Mononuclear cell (primary cell): ENCODE results near the gene MTIF3. TPM values are rescaled to one million over a fixed set of nuclear protein-coding genes. Genes with fewer than 3 reads are reported as not detected.
A peak's percentile ranks its signal among the peaks of the same experiment; 100 is the strongest.

Experiments
- H3K27me3 ChIP-seq: 2 replicates; pipeline ENCODE4 v1.6.0; 2011; ENCODE audit warnings: low read length, control low read depth; ENCODE audit not compliant: insufficient read depth
- H3K4me1 ChIP-seq: 2 replicates; pipeline ENCODE4 v1.5.1; 2011; ENCODE audit warnings: mild to moderate bottlenecking, low read length, control low read depth; ENCODE audit not compliant: insufficient read depth
- H3K4me3 ChIP-seq: 2 replicates; pipeline ENCODE4 v1.5.1; 2011; ENCODE audit warnings: mild to moderate bottlenecking, low read length, moderate library complexity
- H3K9me3 ChIP-seq: 2 replicates; pipeline ENCODE4 v1.5.1; 2011; ENCODE audit warnings: low read depth, mild to moderate bottlenecking, control low read depth, low read length
- total RNA-seq: library from RNA; depleted of rRNA; stranded (reverse); fragments of >200 nt; gene quantifications from one replicate; pipeline ENCODE4 v1.2.3, GENCODE V29; 2012

The MTIF3 gene
- total RNA-seq, 1 donor = 29.7 TPM

DNA sequence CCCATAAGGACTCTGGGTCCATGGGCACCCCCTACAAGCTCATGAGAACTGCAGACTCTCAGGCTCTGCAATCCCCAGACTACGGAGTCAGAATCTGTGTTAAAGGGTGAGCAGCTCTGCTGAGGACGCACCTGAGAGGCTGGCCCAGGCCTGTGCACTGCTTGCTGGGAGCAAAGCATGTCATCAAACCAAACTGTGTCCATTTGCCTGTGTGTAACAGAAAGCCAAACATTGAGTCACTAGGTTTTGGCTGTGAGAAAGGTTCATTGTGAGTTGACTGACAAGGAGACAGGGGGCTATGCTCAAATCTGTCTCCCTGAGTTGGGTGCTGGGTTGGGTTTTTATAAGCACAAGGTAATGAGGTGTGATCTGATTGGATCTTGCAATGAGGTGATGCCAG, 22.1 kb upstream of the MTIF3 start:
- Histone ChIP-seq H3K27me3 (no peaks in the 10 kb centered on the region), H3K4me1 (peaks cover 7% of the 10 kb centered on the region), H3K9me3 (no peaks in the 10 kb centered on the region), H3K4me3 (no peak overlapping the region)

DNA sequence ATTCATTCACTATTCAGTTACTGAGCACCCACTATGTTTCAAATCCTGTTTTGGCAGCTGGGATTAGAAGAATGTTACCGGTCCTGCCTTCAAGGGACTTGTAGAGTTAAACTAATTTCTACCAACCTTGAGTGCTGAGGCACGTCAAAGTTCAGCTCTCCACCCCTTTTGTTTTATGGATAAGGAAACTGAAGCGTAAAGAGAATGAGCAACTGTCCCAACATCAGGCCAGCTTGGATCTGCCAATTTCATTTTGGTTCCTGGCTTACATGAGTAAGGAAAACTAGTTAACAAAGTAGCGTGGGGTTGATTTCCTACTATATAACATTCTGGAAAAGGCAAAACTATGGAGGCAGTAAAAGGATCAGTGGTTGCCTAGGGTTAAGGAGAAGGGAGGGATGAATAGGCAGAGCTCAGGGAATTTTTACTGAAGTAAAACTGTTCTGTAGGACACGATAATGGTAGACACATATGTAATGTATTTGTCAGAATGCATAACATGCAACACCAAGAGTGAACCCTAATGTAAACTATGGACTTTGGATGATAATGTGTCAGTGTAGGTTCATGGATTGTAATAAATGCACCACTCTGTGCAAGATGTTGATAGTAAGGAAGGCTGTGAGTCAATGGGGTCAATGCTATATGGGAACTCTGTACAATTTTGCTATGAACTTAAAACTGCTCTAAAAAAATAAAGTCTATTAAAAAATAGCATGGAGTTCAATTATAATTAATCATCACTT, 19.9 kb upstream of the MTIF3 start:
- no peaks in the 10 kb centered on the region for H3K9me3 ChIP-seq
- no peak overlapping the region for H3K4me3 ChIP-seq
- H3K27me3 ChIP-seq = no peaks in the 10 kb centered on the region
- H3K4me1 ChIP-seq = no peaks in the 10 kb centered on the region

DNA sequence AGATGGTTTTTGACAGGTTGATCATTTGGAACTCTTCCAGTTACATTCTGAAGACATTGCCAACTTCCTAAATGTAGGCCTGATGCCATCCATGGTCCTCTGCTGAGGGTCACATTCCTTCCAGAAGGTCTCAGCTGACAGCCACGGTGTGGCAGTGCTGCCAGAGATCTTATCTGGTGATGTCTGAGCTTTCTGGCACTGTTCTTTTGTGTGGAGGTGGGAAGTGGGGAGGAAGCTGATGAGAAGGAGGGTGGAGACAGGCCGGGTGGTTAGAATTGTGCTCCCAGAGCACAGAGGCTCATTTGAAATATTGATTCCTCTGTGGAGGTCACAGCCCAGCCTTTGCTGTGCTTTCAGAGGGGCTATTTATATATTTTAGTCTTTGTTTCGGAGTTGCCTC, 16.1 kb upstream of the MTIF3 start:
- Histone ChIP-seq H3K4me3 (no peak overlapping the region), H3K4me1 (no peaks in the 10 kb centered on the region), H3K27me3 (no peaks in the 10 kb centered on the region), H3K9me3 (no peaks in the 10 kb centered on the region)

DNA sequence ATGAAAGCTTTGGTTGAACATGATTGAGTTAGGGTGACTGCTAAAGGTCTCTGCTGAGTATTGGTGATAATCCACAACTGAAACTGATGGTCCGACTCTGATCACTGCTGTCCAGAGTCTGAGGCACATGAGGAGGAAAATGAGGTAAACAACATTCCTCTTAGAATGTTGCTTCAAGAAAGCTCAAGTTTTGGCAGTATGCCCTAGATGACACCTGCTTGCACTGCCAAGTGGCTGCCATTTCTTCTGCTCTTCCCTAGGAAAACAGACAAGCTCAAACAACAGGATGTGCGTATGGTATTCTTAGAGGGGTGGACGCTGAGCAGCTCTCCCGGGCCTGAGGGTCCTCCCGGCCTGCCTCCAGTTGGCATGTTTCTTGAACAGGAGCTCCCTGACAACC, 15.2 kb upstream of the MTIF3 start:
- Histone ChIP-seq H3K4me3 (no peak overlapping the region), H3K4me1 (no peaks in the 10 kb centered on the region), H3K27me3 (no peaks in the 10 kb centered on the region), H3K9me3 (no peaks in the 10 kb centered on the region)

DNA sequence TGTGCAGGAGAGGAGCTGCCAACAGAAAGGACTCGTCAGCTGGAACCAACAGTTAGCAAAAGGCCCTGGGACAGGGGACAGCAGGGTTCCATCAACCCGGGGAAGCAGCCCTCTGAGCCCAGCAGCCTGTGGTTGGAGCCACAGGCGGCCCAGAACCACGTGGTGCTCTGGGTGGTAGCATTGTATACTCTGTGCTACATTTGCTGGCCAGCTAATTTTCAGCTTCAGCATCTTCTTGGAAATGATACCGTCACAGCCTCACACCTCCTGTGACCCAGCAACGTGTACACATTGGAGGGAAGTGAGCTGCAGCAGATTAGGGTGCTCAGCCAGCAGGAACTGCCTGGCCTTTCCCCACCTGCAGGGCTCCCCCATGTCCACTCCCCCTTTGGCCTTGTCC, 13.1 kb upstream of the MTIF3 start:
- Histone ChIP-seq H3K9me3 (no peaks in the 10 kb centered on the region), H3K4me3 (no peak overlapping the region), H3K4me1 (no peaks in the 10 kb centered on the region), H3K27me3 (no peaks in the 10 kb centered on the region)

DNA sequence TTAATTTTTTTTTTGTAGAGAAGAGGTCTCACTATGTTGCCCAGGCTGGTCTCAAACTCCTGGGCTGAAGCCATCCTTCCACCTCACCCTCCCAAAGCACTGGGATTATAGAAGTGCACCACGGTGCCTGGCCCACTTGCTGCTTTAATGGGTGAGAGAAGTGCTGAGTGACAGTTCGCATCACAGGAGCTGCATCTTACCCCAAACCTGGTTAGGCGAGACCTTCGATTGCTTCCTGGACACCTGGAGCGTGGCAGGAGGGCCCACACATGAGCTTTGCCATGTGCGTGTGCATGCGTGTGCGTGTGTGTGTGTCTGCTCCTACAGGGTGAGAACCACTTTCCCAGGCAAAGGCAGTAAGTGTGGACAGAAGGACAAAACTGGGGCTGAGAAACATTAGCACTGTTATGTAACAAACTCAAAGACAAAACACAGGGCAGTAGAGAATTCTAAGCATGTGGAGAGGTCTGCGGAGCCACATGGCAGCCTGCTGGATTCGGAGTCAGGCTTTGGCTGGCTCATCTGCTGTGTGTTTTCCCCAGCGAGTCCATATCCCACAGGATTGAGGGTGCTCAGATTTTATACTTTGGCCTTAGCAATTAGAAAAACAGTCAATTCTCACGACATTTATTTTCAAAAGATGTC, 11.7 kb upstream of the MTIF3 start:
- no peaks in the 10 kb centered on the region for H3K27me3 ChIP-seq
- H3K4me1 ChIP-seq = no peaks in the 10 kb centered on the region
- no peaks in the 10 kb centered on the region for H3K9me3 ChIP-seq
- H3K4me3 ChIP-seq = no peak overlapping the region

DNA sequence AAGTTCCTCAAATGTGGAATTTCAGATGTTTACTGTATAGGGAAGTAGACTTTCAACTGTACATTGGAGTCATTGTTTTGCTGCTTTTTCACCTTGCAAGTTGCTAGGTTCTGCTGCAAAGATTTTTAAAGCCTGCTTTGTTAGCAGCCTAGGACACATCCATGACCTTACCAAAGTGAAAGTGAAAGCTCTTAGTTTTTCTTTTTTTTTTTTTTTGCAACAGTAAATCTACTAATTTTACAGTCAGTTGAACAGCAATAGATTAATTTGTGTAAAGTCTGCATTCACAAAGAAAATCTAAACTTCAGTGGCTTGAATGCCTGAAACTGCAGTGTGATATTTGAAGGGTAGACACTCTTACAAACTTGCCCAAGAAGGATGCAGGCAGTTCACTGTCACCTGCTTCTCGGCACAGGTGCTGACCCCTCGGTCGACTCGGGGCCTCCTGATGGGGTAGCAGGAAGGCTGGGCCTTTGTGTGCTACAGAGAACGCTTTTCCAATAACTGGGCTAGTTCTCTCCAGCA, 5.0 kb upstream of the MTIF3 start:
- peaks cover 28% of the 10 kb centered on the region for H3K4me1 ChIP-seq
- no peaks in the 10 kb centered on the region for H3K9me3 ChIP-seq
- H3K4me3 ChIP-seq = peak overlapping the region; percentile 32
- no peaks in the 10 kb centered on the region for H3K27me3 ChIP-seq

DNA sequence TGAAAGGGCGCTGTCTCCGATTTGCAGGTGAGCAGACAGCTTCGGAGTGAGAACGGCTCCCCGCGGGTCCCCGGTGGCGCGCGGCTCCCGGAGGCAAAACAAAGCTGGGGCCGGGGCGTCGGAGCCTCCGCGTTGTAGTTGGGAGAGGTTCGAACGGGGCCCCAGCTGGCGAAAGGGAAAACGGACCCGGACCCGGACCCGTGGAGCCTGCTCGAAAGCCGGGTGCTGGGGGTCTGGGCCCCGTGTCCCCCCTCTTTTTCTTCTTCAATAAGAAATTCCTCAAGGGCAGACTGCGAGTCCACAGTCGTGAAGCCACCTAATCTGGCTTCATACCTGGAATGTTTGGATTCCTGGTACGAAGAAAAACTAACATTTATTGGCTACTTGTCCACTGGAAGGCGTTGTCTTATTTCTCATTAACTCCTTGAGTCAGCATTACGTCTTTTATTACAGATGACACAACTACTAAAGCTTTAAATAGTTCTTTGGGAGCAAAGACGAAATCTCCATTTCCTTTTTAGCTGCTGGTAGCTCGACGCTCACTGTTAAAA, 632 bp upstream of the MTIF3 start:
- H3K4me3 ChIP-seq = peak overlapping the region; percentile 85
- peaks cover 56% of the 10 kb centered on the region for H3K4me1 ChIP-seq
- no peaks in the 10 kb centered on the region for H3K27me3 ChIP-seq
- H3K9me3 ChIP-seq = no peaks in the 10 kb centered on the region

DNA sequence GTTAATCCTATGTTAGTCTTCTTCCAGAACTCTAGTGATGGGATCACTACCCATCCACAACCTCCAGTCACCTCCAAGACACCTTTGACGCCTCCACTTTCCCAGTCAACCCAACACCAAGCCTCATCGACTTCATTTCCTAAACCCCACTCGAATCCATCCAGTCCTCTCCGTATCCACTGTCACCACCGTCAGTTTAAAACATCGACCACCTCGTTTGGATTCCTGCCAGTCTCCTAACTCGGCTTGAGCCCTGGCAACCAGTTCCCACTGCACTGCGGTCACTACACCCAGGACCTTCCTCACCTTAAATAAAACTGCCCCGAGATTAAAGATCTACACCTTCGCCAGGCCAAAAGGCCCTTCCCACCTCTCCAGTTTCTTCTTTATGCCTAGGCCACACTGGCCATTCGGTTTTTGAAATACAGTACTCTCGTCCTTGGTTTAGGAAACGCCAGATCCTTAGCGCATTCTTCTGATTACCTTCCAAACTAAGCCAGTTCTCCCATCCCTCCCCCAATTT, 1.2 kb downstream of the MTIF3 start:
- Histone ChIP-seq H3K27me3 (no peaks in the 10 kb centered on the region), H3K9me3 (no peaks in the 10 kb centered on the region), H3K4me3 (peak overlapping the region; percentile 85), H3K4me1 (peaks cover 52% of the 10 kb centered on the region)

DNA sequence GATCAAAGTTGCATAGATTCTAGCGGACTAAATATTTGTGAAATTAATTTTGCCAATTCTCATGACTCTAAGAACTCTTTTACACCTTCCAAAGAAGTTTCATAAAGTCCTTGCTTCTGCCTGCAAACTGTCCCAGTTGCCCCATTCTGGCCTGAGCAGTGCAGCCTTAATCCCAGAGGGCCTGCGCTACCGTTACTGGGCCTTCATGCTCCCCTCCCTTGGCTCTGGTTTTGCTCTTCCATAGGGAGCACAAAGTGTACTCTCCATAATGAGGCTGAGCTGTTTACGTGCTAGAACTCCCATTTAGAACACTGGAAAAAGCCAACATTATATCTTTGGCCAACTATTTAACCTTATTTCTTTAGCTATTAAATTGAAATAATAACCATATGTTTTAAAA, 2.1 kb downstream of the MTIF3 start:
- H3K27me3 ChIP-seq = no peaks in the 10 kb centered on the region
- no peaks in the 10 kb centered on the region for H3K9me3 ChIP-seq
- H3K4me3 ChIP-seq = no peak overlapping the region
- H3K4me1 ChIP-seq = peaks cover 52% of the 10 kb centered on the region

DNA sequence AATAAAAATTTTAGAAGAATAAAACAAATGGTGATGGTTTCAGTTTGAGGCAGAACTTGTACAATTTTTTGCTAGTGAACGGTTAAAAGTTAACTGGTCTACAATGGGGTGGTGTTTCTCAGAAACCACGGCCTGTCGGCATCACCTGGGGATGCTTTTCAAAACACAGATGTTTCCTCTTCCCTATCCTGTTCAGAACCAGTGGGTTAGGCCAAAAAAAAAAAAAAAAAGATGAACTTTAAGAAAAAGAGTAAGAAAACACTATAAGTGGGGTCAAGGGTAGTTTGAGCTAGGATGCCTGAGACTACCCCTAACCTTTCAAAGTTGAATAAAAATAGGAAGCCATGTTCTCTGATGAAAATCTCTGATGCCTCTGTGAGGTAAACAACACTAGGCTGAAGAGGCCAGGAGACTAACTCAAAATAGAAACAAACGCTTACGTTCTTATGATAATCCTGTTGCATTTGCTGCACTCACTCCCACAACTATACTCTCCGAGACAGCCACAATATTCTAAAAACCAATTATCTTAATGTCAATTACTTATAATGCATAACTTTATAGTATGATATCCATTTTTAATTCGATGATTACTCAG, 3.3 kb downstream of the MTIF3 start:
- Histone ChIP-seq H3K4me3 (no peak overlapping the region), H3K4me1 (peaks cover 63% of the 10 kb centered on the region), H3K9me3 (no peaks in the 10 kb centered on the region), H3K27me3 (no peaks in the 10 kb centered on the region)

DNA sequence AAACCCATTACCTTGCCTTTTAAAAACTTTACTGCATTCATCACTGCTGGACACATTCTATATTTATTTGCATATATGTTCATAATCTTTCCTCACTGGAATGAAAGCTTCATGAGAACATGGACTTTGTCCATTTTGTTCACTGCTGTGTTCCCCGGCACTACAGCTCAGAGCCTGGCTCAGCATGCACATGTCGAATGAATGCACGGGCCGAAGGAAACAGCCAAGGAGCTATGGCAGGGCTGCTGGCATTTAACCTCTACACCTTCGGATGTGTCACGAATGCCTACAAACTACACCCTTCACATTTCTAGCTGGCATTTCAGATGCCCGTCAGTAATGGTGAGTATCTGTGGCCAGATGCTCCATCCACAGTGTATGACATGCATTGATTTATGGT, 7.6 kb downstream of the MTIF3 start:
- Histone ChIP-seq H3K27me3 (no peaks in the 10 kb centered on the region), H3K4me3 (no peak overlapping the region), H3K4me1 (peaks cover 51% of the 10 kb centered on the region), H3K9me3 (no peaks in the 10 kb centered on the region)

DNA sequence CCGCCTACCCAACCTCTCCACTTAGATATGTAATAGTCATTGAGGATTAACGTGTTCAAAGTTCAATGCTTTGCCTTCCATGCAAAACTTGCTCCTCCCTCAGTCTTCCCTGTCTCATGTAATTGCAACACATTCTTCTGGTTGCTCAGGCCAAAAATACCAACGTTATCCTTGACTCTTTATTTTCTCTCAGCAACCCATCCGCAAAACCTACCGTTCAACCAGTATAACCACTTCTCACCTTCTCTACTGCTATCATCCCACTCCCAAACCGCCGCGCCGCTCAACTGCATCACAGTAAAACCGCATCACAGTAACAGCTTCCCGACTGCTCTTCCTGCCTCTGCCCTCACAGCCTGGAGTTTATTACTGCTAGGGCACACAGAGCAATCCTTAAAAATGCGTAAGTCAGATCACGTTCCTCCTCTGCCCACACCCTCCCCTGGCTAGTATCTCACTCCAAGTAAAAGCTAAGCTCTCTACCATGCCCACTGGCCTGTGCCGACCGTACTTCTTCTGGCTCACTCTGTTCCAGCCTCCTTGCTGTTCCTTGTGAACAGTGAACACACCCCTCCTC, 8.2 kb downstream of the MTIF3 start:
- H3K9me3 ChIP-seq = no peaks in the 10 kb centered on the region
- peaks cover 46% of the 10 kb centered on the region for H3K4me1 ChIP-seq
- H3K27me3 ChIP-seq = no peaks in the 10 kb centered on the region
- H3K4me3 ChIP-seq = no peak overlapping the region

DNA sequence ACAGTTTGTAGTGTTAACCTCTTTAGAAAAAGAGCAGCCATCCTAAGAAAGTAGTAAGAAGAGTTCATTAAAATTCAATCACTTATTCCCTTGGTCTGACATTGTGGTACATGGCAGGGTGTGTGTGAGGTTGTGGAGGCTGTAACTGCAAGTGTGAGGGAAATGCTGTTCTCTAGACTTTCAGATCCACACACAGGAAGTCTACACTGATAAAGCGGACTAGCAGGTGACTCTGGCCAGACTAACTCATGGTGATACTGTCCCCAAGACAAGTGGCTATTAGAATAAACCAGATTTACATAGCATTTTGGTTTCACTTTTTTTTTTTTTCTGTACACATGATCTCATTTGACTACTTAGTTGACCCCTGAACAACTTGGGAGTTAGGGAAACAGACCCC, 10.0 kb downstream of the MTIF3 start:
- no peak overlapping the region for H3K4me3 ChIP-seq
- H3K4me1 ChIP-seq = peaks cover 32% of the 10 kb centered on the region
- no peaks in the 10 kb centered on the region for H3K27me3 ChIP-seq
- no peaks in the 10 kb centered on the region for H3K9me3 ChIP-seq

DNA sequence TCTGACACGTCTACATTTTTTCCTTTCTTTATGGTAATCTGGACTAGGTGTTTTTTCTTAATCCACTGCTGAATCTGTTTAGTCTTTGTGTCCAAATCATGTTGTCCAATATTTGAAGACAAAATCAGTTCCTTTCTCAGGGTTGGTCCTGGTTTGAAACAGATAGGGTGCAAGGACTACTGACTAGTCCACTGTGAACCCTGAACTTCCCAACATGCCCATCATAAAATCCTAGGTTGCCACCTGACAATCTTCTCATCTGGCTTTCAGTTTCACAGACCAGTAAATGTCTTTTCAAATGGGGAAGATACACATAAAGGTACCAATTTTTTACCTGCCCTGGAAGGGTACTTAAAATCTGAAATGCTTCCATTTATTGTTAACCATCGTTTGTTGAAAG, 13.2 kb downstream of the MTIF3 start:
- H3K27me3 ChIP-seq = no peaks in the 10 kb centered on the region
- H3K4me1 ChIP-seq = peaks cover 25% of the 10 kb centered on the region
- H3K4me3 ChIP-seq = no peak overlapping the region

More for the DNA sequence above, 13.2 kb downstream of the MTIF3 start:
- no peaks in the 10 kb centered on the region for H3K9me3 ChIP-seq
